Astrocyte of the spinal cord (primary cell): ENCODE measurements around the gene TYW1B.
"Not testable (repeated sequence)": the region's sequence is repeated elsewhere in the genome, so short reads cannot be mapped to it uniquely, and the experiment has no call there.

Source experiments
- DNase-seq: peaks from one replicate; pipeline ENCODE4 v3.0.0; 2011; ENCODE audit warnings: low read depth, low spot score
- H3K4me3 ChIP-seq: 2 replicates; pipeline ENCODE4 v1.5.1; 2011; ENCODE audit warnings: low read depth, mild to moderate bottlenecking, low read length, moderate library complexity
- CTCF ChIP-seq: IDR thresholded peaks from 2 replicates; pipeline ENCODE4 v1.5.1; 2012; ENCODE audit warnings: low read depth, mild to moderate bottlenecking, low read length, inconsistent platforms
- in situ Hi-C: cut with HindIII; loops from 2 replicates; pipeline ENCODE4 v1.10.0; 2017; ENCODE audit warnings: low sequenced_read_pairs

TYW1B gene

GRCh38 chr7:72781631-72782030, 46.4 kb downstream of the TYW1B start:
- no peak overlapping the region for H3K4me3 ChIP-seq
- no peak for TF ChIP-seq CTCF
- in situ Hi-C loops = no loop called here
- no peak for DNase-seq

- no peak overlapping the region for H3K4me3 ChIP-seq
- no peak for TF ChIP-seq CTCF
- no peak for DNase-seq
- in situ Hi-C loops = no loop called here
Observed at GRCh38 chr7:72781161-72781560, 46.8 kb downstream of the TYW1B start.

GRCh38 chr7:72780289-72780894, 47.6 kb downstream of the TYW1B start:
- in situ Hi-C loops, DNase-seq, H3K4me3 ChIP-seq: not testable (repeated sequence)

GRCh38 chr7:72777167-72777566, 50.8 kb downstream of the TYW1B start:
- DNase-seq, H3K4me3 ChIP-seq, in situ Hi-C loops: not testable (repeated sequence)

GRCh38 chr7:72772627-72773026, 55.4 kb downstream of the TYW1B start:
- DNase-seq, H3K4me3 ChIP-seq, in situ Hi-C loops: not testable (repeated sequence)

GRCh38 chr7:72766994-72767393, 61.0 kb downstream of the TYW1B start:
- H3K4me3 ChIP-seq, in situ Hi-C loops, DNase-seq: not testable (repeated sequence)

- no peak overlapping the region for H3K4me3 ChIP-seq
- DNase-seq = no peak
- no peak for TF ChIP-seq CTCF
- in situ Hi-C loops = no loop called here
Observed at GRCh38 chr7:72760602-72761001, 67.4 kb downstream of the TYW1B start.

GRCh38 chr7:72754312-72754711, 73.7 kb downstream of the TYW1B start:
- in situ Hi-C loops = no loop called here
- no peak for TF ChIP-seq CTCF
- peak; percentile 5 for DNase-seq
- no peak overlapping the region for H3K4me3 ChIP-seq

- no peak for TF ChIP-seq CTCF
- H3K4me3 ChIP-seq = no peak overlapping the region
- DNase-seq = no peak
- in situ Hi-C loops = no loop called here
Observed at GRCh38 chr7:72753781-72754180, 74.2 kb downstream of the TYW1B start.

GRCh38 chr7:72753229-72753628, 74.8 kb downstream of the TYW1B start:
- in situ Hi-C loops, DNase-seq, H3K4me3 ChIP-seq: not testable (repeated sequence)
